ENCODE results near the gene RAB28.

RAB28 gene

DNA sequence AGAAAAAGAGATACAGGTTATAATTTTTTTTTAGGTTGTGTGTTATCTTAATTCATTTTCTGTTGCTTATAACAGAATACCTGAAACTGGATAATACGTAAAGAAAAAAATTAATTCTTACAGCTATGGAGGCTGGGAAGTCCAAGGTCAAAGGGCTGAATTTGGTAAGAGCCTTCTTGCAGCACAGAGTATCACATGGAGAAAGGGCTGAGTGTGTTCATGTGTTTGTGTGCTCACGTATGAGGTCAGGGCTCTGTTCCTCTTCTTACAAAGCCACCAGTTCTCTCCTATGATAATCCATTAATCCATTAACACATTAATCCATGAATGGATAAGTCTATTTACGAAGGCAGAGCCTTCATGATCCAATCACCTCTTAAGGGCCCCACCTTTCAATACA lies 8.6 kb upstream of the RAB28 start:
- peaks cover 0 to 1% (median 0%) of the 10 kb centered on the region in 11 experiments; a peak in 1 of 22 replicates for H3K9me3 ChIP-seq (replicated peaks in 1 of 11)
- no peaks in the 10 kb centered on the region for H3K36me3 ChIP-seq
- TF ChIP-seq Cebpa-rat (IDR thresholded peaks at IDR 0.05), result no peak
- H4K20me1 ChIP-seq, result no peaks in the 10 kb centered on the region
- no peak overlapping the region for H3K4me3 ChIP-seq
- H3K4me2 ChIP-seq, result no peak overlapping the region
- H3K27ac ChIP-seq, result no peak overlapping the region
- no peaks in the 10 kb centered on the region for H3K4me1 ChIP-seq
- no peak overlapping the region for H3K9ac ChIP-seq
- no peaks in the 10 kb centered on the region for H3K27me3 ChIP-seq

DNA sequence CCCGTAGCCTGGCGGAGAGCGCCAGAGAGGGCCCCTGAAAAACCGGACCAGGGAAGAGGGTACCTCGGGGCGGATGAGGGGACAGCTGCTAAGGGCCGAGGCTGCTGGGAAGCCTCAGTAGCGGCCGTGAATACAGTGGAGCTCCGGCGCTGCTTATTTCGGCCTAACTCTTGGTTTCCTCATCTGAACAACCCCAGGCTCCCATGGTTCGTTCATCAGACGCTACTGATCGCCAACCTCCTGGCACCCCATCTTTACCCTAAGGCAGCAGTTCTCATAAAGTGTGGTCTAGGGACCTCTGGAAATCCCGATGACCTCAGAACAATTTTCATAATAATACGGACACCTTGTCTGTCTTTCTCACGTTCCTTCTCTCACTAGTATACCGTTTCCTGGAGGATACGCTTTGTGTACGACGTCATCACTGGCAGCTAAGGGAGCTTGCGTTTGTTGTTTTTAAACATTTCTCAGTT lies 645 bp upstream of the RAB28 start:
- peak overlapping the region; percentile 90 to 99 (median 98) for H3K9ac ChIP-seq
- H3K27me3 ChIP-seq, result no peaks in the 10 kb centered on the region
- H3K4me2 ChIP-seq, result peak overlapping the region; percentile 66 to 95 (median 77)
- H3K9me3 ChIP-seq (replicated peaks in 1 of 11), result peaks cover 0 to 4% (median 0%) of the 10 kb centered on the region in 11 experiments; a peak in 1 of 22 replicates
- H3K4me1 ChIP-seq, result peaks cover 15 to 28% (median 18%) of the 10 kb centered on the region in 10 experiments
- peaks cover 0 to 23% (median 8%) of the 10 kb centered on the region in 11 experiments; a peak in 11 of 22 replicates for H4K20me1 ChIP-seq
- peak overlapping the region; percentile 73 to 100 (median 94) for H3K4me3 ChIP-seq
- TF ChIP-seq Cebpa-rat (IDR thresholded peaks at IDR 0.05), result no peak
- H3K36me3 ChIP-seq, result no peaks in the 10 kb centered on the region
- H3K27ac ChIP-seq, result peak overlapping the region; percentile 94 to 100 (median 98)

DNA sequence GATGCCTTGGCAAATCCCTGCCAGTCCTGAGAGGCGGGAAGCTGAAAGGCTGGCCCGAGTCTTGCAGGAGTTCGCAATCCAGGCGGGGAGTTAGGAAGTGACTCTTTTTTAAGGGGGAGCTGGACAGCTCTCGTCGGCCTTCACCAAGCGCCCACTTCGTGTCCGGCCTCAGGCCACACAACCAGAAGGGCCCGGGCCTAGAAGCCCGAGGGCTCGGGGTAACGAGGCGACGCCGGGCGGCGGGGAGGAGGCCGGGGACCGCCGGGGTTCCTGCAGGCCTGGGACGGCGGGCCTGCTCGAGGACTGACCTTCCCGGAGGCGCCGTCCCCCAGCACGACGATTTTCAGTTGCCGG lies 395 bp downstream of the RAB28 start:
- peaks cover 0 to 9% (median under 1%) of the 10 kb centered on the region in 11 experiments; a peak in 6 of 22 replicates for H3K36me3 ChIP-seq
- no peaks in the 10 kb centered on the region for H3K27me3 ChIP-seq
- H3K27ac ChIP-seq, result peak overlapping the region; percentile 94 to 100 (median 98)
- H4K20me1 ChIP-seq, result peaks cover 0 to 23% (median 8%) of the 10 kb centered on the region in 11 experiments; a peak in 11 of 22 replicates
- H3K4me1 ChIP-seq, result peaks cover 15 to 28% (median 18%) of the 10 kb centered on the region in 10 experiments
- TF ChIP-seq Cebpa-rat (IDR thresholded peaks at IDR 0.05), result no peak
- H3K4me2 ChIP-seq, result peak overlapping the region; percentile 77 to 95 (median 90)
- H3K4me3 ChIP-seq, result peak overlapping the region; percentile 73 to 100 (median 94)
- peak overlapping the region; percentile 90 to 99 (median 98) for H3K9ac ChIP-seq
- peaks cover 0 to 4% (median 0%) of the 10 kb centered on the region in 11 experiments; a peak in 1 of 22 replicates for H3K9me3 ChIP-seq (replicated peaks in 1 of 11)

DNA sequence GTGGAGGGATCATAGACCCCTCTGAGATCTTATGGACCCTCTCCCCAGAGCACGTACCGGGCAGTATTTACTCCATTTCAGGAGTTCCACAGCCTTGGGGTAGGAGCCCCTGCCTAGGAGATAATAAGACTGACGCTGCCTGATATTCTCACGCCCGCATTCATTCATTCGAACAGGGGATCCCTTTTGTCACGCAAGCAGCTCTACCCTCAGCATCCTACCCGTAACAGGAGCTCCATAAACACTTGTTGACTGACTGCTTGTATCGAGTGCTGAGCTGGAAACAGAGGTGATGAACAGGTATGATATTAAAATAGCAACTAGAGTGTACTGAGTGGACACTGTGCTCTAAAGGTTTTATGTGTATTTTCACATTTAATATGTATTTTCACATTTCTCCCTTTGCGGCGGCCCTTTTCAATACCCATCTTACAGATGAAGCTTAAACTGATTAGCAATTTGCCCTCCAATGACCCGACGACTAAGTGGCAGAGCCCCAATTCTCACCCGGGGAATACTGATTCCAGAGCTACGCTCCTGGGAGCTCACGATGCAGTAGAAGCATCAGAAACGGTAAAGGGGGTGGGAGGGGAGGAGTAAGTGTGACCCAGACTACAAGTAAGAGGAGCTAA lies 888 bp downstream of the RAB28 start:
- Histone ChIP-seq H3K9me3 (replicated peaks in 1 of 11) (peaks cover 0 to 4% (median 0%) of the 10 kb centered on the region in 11 experiments; a peak in 1 of 22 replicates), H3K9ac (peak overlapping the region; percentile 90 to 99 (median 98)), H3K27ac (peak overlapping the region; percentile 94 to 100 (median 98); a peak in 21 of 22 replicates), H3K4me3 (peak overlapping the region; percentile 73 to 100 (median 94)), H4K20me1 (peaks cover 0 to 23% (median 8%) of the 10 kb centered on the region in 11 experiments; a peak in 11 of 22 replicates), H3K27me3 (no peaks in the 10 kb centered on the region), H3K4me2 (peak overlapping the region; percentile 77 to 95 (median 90)), H3K36me3 (peaks cover 0 to 14% (median 6%) of the 10 kb centered on the region in 11 experiments; a peak in 8 of 22 replicates), H3K4me1 (peaks cover 15 to 28% (median 18%) of the 10 kb centered on the region in 10 experiments)
- no peak for TF ChIP-seq Cebpa-rat (IDR thresholded peaks at IDR 0.05)

DNA sequence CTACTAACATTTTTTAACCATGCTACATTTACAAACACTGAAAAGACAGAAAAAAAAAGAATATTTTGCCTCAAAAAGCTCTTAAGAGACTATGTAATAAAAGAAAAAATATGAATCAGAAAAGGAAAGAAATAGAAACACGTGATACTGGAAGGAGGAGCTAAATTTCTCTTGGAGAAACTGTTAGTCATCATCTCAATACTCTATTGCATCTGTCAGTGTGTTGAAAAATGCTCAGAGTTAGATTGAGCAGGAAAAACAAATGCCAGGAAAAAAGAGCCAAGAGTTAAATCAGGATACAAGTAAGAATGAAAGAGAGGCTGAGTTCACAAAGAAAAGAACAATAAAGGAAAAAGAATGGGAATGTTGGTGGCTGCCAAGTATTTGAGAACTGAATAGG lies 2.6 kb downstream of the RAB28 start:
- Histone ChIP-seq H3K9me3 (replicated peaks in 1 of 11) (no peaks in the 10 kb centered on the region), H3K4me3 (no peak overlapping the region), H4K20me1 (peaks cover 0 to 23% (median 8%) of the 10 kb centered on the region in 11 experiments; a peak in 11 of 22 replicates), H3K27ac (no peak overlapping the region), H3K27me3 (no peaks in the 10 kb centered on the region), H3K4me1 (peaks cover 15 to 36% (median 20%) of the 10 kb centered on the region in 10 experiments), H3K4me2 (peak overlapping the region in 4 of 11 experiments; percentile 16 to 59 (median 34); a peak in 6 of 22 replicates), H3K36me3 (peaks cover 0 to 20% (median 6%) of the 10 kb centered on the region in 11 experiments; a peak in 8 of 22 replicates), H3K9ac (no peak overlapping the region)
- TF ChIP-seq Cebpa-rat (IDR thresholded peaks at IDR 0.05), result no peak

DNA sequence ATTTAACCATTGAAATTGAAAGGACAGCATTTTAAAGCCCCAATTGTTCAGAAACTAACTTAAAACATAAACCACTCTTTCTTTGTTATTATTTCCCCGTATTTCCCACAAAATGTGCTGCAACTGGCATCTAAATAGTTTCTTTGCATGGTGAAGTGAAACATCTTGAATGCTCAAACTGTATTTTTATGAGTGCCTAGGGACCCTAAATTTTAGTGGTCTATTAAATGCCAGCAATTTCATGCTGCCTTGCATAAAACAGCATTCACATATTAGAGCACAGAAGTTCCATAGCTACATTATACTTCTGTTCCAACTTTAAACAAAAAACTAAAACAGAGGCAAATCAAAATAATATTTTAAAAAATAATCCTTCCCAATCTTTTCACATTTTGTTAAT lies 5.4 kb downstream of the RAB28 start:
- Histone ChIP-seq H3K9ac (no peak overlapping the region), H3K36me3 (peaks cover 2 to 42% (median 13%) of the 10 kb centered on the region in 11 experiments; a peak in 13 of 22 replicates), H4K20me1 (peaks cover 0 to 23% (median 8%) of the 10 kb centered on the region in 11 experiments; a peak in 11 of 22 replicates), H3K4me2 (no peak overlapping the region), H3K4me1 (peaks cover 10 to 30% (median 13%) of the 10 kb centered on the region in 10 experiments), H3K27me3 (no peaks in the 10 kb centered on the region), H3K4me3 (no peak overlapping the region), H3K27ac (no peak overlapping the region), H3K9me3 (replicated peaks in 1 of 11) (no peaks in the 10 kb centered on the region)
- no peak for TF ChIP-seq Cebpa-rat (IDR thresholded peaks at IDR 0.05)

DNA sequence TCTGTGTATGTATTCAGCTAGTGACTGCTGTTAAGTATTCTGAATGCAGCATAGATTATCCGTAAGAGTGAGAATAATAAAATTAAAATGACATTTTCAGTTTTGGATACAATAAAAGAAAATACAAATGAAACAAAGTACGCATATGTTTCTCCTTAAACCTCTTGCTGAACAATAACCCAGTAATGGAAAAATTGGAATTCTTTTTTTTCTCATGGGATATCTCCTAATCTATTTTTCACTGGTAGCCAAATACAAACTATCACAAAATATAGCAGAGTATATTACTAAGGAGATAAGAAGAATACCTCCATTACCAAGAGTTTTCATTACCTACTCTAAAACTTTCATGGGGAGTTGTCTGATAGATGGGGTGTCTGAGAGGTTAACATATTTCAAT lies 6.0 kb downstream of the RAB28 start:
- Histone ChIP-seq H3K9me3 (replicated peaks in 1 of 11) (no peaks in the 10 kb centered on the region), H3K27me3 (no peaks in the 10 kb centered on the region), H3K4me1 (peaks cover 7 to 28% (median 10%) of the 10 kb centered on the region in 10 experiments), H3K9ac (no peak overlapping the region), H3K27ac (no peak overlapping the region), H3K4me2 (no peak overlapping the region), H4K20me1 (peaks cover 0 to 19% (median 8%) of the 10 kb centered on the region in 11 experiments; a peak in 11 of 22 replicates), H3K36me3 (peaks cover 2 to 43% (median 13%) of the 10 kb centered on the region in 11 experiments; a peak in 13 of 22 replicates), H3K4me3 (no peak overlapping the region)
- no peak for TF ChIP-seq Cebpa-rat (IDR thresholded peaks at IDR 0.05)

DNA sequence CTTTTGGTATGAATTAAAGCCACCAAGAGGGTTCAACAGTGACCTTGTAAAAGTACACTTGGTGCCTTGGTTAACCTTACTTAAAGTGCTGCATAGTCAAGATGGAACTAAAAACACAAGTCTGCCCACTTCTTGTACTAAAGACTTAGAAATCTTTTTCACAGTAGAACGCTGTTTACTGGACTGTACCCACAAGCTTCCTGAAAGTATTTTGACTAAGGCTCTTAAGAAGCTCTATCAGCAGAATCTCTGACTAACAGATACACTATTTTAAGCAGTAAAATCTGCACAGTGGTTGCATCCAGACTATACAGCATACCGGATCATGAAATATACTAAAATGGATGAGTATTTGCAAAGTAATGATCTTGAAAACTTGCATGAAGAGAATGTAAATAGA lies 7.2 kb downstream of the RAB28 start:
- no peak overlapping the region for H3K4me3 ChIP-seq
- H3K36me3 ChIP-seq, result peaks cover 2 to 43% (median 13%) of the 10 kb centered on the region in 11 experiments; a peak in 13 of 22 replicates
- no peak overlapping the region for H3K27ac ChIP-seq
- TF ChIP-seq Cebpa-rat (IDR thresholded peaks at IDR 0.05), result no peak
- peaks cover 0 to 17% (median 1%) of the 10 kb centered on the region in 10 experiments; a peak in 7 of 20 replicates for H3K4me1 ChIP-seq
- peaks cover 0 to 13% (median 4%) of the 10 kb centered on the region in 11 experiments; a peak in 6 of 22 replicates for H4K20me1 ChIP-seq
- peak overlapping the region in 1 of 11 experiments; percentile 48; a peak in 2 of 22 replicates for H3K9ac ChIP-seq
- peak overlapping the region in 3 of 11 experiments; percentile 2 to 51 (median 50); a peak in 3 of 22 replicates for H3K4me2 ChIP-seq
- H3K27me3 ChIP-seq, result no peaks in the 10 kb centered on the region
- H3K9me3 ChIP-seq (replicated peaks in 1 of 11), result no peaks in the 10 kb centered on the region

DNA sequence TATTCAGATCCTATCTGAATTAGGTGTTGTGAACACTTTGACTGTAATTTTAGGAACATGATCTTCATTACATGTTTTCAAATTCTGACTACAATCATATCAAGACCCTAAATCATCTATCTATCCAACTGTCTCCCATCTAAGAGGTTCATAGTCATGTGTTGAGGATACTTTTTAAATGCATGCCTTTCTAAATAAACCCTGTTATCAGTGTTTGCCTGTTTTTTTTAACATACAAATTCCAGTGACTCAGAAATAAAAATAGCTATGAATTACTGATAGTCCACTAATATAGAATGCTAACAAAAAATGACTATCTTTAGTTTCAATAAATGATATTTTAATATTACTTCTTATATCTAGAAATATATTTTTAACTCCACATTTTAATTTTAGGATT lies 8.0 kb downstream of the RAB28 start:
- no peak overlapping the region for H3K9ac ChIP-seq
- H3K27me3 ChIP-seq, result no peaks in the 10 kb centered on the region
- H3K4me1 ChIP-seq, result peaks cover 0 to 9% (median 0%) of the 10 kb centered on the region in 10 experiments; a peak in 5 of 20 replicates
- H3K4me2 ChIP-seq, result no peak overlapping the region
- H3K36me3 ChIP-seq, result peaks cover 2 to 48% (median 15%) of the 10 kb centered on the region in 11 experiments; a peak in 13 of 22 replicates
- TF ChIP-seq Cebpa-rat (IDR thresholded peaks at IDR 0.05), result no peak
- H3K27ac ChIP-seq, result no peak overlapping the region
- H4K20me1 ChIP-seq, result peaks cover 0 to 13% (median 2%) of the 10 kb centered on the region in 11 experiments; a peak in 5 of 22 replicates
- no peaks in the 10 kb centered on the region for H3K9me3 ChIP-seq (replicated peaks in 1 of 11)
- H3K4me3 ChIP-seq, result no peak overlapping the region

All from BLaER1 treated with 17β-estradiol and CSF1 and Interleukin-3, amounts not matched to agents 10 nM and 100 nM (cell line).